ENCODE results near the gene FAM83C.

Gene FAM83C

DNA sequence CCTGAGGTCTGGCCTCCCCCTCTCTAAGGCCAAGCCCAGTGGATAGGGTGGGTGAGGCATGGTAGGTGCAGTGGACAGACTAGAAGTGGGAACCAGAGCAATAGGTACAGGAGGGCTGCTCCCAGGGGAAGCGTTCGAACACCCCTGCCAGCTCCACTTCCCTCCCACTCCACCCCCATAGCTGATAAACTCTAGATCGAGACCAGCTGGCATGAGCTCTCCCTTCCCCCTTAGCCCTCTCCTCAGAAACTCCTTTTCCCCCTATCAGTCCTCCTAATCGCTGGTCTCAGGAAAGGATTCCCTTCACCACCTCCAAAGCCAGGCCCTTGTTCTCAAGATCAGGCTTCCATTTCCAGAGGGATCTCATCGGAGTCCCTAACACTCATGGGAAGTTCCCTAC lies 6.0 kb upstream of the FAM83C start:
- no peak for DNase-seq (ENCODE audit: low spot score)

DNA sequence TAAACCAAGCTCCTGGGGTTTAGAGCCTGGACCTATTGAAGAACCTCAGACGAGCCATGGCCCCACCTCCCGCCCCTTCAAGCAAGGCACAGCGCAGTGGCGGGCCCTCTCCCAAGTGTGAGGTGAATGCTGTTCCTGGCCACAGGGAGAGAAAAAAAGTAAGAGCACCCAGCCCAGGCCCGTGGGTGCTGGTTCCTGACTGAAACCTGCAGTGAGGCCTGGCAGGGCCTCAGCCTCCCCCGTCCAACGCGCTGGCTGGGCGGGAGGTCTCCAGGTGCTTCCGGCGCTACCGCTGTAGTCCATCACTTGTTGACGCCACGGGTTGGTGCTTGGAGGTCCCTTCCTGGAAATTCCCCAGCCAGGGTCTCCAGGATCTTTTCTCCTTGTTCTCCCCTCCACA lies 5.5 kb upstream of the FAM83C start:
- no peak for DNase-seq (ENCODE audit: low spot score)

DNA sequence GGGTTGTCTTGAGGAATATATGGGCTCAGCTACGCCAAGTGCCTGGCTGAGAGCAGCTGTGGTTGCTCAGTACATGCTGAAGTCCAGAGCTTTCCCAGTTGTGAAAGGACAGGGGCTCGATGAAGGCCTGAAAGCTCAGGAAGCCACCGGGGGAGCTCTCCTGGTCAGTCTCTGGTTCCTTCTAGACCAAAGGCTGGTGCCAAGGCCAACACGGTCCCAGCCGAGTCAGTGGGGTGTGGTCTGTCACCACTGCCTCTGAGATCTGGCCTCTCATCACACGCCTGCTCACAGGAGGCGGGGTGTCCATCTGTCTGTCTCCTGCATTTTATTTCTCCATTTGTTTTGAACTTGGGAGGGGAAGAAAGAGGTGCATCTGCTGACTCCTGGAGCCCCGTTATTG lies 4.9 kb upstream of the FAM83C start:
- no peak for DNase-seq (ENCODE audit: low spot score)

DNA sequence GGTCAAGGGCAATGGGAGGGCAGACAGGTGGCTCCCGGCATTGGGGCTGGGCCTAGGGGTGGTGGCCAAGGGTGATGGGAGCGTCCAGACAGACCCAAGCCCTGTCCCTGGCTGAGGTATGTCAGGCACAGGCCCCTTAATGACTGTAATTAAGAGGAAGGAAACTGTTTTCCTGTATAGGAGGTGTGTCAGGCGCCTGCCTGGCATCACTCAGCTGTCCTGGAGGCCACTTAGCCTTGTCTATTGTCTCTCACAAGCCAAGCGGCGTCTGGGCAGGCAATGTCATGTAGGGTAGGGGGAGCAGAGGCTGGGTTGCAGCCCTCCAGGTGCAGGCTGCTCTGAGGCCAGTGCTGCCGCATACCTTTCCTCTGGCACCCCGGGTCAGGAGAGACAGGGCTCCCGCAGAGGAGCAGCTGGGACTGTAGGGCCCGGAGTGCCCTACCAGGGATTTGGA lies 3.9 kb upstream of the FAM83C start:
- DNase-seq (ENCODE audit: low spot score), result no peak

DNA sequence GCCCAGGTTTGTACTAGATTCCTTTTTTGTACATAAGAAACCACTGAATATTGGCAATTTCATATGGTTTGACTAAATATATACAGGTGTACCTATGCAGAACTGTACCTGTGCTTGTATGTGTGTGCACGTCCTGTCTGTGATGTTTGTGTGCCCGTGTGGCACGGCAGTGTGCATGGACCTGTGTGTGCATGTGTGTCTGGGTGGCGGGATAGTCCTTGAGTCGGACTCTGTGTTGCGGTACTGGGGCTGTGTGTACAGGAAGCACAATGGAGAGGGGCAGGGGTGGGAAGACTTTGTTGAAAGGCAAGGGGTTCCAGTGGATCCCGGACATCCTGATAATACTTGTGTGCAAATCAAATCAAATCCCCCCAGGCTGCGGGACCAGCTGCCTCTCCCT lies 3.4 kb upstream of the FAM83C start:
- no peak for DNase-seq (ENCODE audit: low spot score)

DNA sequence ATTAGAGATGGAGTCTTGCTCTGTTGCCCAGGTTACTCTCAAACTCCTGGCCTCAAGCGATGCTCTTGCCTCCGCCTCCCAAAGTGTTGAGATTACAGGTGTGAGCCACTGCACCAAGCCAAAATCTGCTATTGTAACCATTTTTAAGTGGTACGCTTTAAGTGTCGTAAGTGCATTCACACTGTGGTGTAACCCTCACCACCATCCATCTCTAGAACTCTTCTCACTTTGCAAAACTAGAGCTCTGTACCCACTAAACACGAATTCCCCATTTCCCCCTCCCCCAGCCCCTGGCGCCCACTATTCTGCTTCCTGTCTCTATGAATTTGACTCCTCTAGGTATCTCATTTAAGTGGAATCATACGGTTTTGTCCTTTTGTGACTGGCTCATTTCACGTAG lies 2.8 kb upstream of the FAM83C start:
- DNase-seq (ENCODE audit: low spot score), result no peak

DNA sequence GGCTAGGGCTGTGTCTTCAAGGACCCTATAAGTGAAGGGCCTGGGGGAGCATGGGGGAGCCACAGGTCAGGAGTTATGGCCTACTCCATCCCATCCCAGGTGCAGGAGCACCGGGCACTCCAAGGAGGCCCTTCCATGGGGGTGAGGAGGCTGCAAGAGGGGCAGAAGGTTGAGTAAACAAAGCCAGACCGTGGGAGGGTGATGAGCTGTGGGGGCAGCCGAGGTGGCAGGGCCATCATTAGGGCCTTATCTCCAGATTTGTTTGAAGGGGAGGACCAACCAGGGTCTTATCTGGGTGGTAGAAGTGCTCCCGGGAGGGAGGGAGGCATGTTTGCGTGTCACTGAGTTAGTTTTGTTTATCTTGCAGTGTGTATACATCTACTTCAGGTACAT lies 2.1 kb upstream of the FAM83C start:
- no peak for DNase-seq (ENCODE audit: low spot score)

DNA sequence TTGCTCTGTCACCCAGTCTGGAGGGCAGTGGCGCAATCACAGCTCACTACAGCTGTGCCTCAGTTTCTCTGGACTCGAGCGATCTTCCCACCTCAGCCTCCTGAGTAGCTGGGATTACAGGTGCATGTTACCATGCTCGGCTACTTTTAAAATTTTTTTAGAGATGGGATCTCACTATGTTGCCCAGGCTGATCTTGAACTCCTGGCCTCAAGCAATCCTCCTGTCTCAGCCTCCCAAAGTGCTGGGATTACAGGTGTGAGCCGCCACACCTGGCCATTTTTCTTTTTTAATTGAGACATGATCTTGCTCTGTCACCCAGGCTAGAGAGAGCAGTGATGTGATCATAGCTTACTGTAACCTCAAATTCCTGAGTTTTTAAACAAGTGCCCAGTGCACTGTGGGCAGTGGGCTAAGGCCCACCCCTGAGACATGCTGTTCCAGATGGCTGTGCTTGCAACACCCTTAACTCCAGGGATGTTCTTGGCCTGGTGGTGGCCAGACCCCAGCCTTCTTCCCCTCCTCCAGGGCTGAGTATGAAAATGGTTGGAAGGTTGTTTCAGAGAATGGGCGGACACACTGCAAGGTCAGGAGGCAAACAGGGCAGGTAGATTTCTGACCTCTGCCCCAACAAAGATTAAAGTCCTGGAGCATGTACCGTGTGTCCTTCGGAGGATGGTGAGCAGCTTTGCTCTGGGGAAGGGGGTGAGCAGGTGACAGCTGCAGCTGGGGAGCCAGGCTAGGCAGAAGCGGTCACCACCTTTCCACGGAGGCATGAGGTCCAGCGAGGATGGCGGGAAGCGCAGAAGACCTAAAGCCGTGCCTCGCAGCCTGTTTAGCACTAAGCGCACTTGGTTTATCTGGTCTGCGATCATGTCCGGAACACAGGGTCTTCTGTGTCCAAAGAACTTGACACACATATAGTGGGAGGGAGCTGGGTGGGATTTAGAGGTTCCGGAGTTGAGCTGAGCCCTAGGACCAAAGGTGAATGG lies 1.4 kb upstream of the FAM83C start:
- DNase-seq (ENCODE audit: low spot score), result no peak

DNA sequence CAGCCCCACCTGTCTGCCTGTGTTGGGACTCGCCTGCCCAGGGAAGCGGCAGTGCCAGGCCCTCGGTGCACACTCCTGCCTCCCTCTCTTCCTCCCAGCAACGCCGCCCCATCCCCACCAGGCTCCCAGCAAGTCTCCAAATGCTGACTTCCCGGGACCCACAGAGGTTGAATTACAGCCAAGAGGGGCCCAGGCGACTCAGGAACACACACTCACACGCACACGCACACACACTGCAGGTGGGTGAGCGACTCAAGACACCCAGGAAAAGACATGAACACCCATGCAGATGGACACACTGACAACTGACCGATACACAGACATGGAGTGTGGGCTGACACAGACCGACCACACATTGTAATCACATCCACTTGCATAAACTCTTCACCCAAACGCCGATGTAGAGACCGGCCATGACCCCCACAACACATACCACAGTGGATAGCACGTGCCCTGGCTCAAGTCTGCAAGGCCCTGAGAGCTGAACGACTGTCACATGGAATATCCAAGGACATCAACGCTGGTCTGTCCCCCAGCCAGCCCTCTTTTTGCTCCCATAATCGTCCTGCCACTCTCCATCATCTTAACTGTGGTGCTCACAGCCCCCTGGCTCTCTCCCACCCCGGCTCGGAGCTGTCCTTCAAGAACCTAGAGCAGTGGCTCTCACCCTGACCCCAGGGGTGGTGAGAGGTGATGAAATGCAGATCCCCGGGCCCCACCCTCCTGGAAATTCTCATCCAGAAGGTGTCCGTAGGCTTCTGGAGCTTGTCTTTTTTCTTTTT lies 470 bp upstream of the FAM83C start:
- DNase-seq (ENCODE audit: low spot score), result no peak

DNA sequence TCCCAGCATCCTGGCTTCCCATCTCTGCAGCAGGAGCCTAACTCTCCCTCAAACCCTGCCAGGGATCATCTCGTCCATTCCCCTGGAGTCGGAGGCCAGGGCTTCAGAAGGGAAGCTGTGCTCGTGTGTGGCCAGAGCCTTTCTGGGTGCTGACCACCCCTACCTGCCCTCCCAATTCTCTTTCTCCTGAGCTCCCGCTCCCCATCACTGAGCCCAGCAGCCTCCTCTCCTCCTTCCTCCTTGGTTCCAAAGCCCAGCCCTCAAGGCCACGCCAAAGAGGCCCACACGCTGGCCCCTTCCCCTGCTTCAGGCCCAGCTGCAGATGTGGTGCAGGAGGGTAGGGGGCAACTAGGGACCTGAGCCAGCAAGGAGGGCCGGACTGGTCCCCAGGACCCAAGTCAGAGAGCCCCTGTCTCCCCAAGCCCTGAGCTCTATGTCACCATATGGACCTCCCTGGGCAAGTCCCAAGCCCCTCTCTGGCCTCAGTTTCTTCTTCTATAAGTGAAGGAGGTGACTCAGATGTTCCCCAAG lies 1.3 kb downstream of the FAM83C start:
- DNase-seq (ENCODE audit: low spot score), result no peak

DNA sequence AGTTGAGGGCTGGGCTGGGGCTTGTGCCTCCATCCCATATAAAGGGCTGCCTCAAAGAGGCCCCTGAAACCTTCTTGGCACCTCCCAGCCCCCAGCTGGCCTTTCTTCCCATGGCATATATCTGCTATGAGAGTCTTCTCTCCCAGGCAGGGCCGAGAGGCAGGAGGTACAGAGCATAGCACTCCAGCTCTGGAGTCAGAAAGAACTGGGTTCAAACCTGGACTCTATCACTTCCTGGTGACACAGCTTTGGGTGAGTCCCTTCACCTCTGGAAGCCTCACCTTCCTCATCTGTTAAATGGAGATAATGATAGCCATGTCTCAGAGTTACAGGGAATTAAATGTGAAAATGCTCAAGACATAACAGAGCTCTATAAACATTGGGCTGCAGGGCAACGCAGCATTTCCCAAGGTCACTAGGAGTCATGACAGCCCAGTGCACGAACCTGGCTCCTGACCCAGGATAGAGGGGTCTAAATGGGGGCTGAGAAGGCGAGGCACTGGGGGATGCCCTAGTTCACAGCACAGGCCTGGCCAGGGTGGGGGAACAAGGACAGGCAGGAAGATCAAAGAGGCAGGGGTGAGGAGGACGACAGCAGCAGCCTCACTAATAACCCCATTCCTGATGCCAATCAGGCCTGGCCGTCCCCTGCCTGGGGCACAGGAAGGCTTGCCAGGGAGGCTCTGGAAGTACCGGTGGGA lies 1.9 kb downstream of the FAM83C start:
- DNase-seq (ENCODE audit: low spot score), result no peak

DNA sequence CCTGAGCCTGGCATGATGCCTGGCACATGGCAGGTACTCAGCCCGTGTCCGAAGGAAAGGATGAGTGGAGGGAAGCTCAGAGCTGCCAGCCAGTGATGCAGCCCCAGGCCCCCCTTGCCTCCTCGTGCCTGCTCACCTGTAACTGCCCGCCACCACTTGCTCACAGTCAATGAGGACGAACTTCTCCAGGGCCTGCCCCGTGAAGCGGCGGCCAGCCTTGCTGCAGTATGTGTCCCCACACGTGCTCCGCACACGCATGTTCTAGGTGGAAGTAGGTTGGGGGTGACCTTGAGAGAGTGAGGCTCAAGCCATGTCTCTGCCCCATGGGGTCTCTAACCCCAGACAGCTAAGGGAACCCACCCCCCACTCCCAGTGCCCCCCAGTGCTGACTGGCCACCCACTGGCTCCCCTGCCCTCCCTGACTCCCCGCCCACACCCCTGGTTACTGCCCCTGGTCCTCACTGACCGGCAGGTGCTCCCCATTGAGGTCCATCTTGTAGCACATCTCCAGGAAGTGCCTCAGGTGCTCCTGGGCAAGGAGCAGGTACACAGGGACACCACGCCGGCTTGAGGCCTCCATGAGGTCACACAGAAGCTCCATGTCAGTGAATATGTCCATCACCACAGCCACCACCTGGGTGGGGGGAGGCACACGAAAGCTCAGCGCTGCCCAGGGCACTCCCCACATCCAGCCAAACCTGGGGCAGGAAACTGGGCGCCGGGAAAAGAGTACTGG lies 3.7 kb downstream of the FAM83C start:
- DNase-seq (ENCODE audit: low spot score), result no peak

DNA sequence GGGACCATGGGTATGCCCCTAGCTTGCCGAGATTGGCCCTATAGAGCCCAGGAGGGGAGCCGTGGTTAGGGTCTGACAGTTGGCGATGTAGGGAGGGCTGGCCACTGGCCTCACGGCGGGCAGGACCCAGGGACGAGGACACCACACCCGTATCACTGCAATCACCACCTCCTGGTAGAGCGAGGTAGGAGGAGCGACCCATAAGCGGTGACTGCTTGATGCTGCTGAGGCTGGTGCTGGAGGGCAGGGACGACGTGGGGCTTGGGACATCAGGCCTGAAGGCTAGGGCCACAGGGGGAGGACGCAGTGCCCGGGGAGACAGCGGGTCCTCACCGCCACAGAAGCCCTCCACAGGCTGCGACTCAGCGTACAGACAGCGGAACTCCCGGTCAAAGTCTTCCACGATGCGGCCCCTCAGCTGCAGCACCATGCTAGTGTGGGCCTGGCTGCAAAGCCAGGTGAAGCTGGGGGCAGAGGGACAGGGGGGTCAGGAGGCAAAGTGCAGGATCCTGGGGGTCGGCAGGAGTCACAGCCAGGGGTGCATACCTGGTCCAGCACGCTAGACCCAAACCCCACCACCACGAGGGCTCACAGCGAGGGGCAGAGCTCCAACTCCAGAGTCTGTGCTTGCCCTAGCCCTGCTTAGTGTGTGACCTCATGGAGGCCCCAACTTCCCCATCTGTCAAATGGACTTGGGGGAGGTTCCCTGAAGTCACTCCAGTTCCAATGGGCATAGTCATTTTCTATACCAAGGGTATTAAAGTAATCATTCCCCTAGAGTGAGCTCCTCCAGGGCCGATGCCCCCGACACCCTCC lies 4.5 kb downstream of the FAM83C start:
- no peak for DNase-seq (ENCODE audit: low spot score)

DNA sequence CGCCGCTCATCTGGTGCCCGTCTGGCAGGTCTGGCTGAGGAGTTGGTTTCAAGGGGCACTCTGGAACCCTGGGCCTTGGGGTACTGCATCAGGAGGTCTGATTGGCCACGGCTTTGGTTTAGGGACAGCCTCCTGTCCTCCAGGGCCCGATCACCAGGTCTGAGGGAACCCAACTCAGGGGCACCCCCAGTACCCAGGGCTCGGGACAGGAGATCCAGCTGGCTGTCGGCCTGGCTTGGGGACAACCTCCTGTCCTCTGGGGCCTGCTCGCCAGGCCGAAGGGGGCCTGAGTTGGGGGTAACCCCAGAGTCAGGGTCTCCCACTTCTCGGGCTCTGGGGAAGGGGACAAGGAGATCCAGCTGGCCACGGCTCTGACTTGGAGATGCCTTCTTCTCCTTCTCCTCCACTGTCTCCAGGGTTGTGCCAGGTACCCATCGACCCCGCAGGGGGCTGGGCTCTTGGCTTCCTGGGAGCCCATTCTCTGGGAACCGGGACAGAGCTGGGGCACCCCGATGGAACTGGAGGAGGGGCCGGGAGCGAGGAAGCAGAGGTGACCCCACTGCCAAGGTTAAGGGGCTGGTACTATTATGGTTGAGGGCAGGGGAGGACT lies 5.2 kb downstream of the FAM83C start:
- DNase-seq (ENCODE audit: low spot score), result no peak

DNA sequence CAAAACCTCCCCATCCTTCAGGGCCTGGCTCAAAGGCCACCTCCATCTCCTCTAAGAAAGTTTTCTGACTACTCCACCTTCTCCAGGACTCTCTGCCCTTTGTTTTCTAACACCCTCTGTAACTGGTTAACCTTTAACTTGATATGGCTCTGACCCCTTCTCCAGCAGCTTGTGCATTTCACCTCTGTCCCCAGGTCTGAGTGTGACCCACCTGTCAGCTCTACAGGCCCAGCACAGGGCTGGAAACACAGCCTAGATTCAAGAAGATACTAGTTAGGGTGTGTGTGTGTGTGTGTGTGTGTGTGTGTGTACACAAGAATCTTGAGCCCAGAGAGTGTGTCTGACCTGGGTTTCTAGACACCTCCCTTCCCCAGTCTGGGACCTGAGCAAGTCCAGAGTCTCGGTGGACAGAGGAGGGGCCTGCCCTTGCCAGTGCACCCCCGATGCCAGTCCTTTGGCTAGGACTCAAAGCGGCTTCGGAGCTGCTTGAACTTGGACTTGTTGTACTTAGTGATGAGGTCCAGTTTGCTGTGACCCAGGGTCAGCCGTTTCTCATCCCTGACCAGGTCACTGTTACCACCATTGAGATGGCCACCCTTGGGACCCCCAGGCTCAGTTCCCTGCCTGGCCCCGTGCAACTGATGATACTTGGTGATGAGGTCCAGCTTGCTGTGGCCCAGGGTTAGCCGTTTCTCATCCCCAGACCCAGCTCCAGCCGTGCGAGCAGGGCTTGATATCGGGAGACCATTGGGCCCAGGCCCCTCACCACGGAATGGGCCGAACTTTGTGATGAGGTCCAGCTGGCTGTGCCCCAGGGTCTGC lies 5.9 kb downstream of the FAM83C start:
- DNase-seq (ENCODE audit: low spot score), result no peak

DNA sequence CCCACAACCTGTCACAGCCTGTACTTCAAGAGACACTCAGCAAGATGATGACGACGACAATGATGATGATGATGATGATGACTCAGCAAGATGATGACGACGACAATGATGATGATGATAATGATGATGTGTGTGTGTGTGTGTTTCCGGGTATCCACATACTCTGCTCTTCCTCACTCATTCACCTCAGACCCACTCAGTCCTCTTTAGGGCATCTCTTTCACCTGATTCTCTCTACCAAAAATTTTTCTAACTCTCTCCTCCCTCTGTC lies 6.5 kb downstream of the FAM83C start:
- DNase-seq (ENCODE audit: low spot score), result no peak

DNA sequence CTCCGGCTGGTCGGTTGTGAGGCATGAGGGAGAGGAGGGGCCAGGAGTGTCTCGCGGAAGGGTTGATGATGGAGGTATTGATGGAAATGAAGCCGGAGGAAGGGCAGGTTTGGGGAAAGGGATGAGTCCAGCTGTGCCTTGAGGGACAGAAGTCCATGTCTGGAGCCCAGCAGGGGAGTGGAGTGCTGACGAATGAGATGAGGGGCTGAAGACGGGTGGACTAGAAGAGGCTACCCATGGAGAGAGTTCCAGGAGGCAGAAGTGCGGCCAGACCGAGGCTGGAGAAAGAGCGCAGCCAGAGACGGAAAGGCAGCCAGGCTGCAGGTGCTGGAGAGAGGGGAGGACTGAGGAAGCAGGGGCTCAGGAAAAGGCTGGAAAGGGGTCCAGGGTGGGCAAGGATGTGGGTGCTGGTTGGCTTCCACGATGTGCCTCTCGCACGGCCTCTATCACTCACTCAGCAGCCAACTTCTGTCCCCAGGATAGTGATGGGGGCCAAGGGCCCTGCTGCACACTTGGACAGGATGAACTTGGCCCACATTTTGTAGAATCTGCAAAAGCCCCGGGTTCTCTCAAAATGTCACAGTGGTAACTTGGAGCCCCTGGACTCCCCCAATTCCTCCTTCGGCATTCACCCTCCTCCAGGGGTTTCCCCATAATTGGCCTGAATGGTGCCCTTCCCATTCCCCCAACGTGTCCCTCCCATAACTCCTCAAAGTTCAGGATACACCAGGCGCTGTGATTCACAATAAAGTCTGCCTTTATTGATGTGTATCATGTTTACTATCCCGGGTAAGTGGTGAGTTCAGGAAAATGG lies 7.0 kb downstream of the FAM83C start:
- no peak for DNase-seq (ENCODE audit: low spot score)

DNA sequence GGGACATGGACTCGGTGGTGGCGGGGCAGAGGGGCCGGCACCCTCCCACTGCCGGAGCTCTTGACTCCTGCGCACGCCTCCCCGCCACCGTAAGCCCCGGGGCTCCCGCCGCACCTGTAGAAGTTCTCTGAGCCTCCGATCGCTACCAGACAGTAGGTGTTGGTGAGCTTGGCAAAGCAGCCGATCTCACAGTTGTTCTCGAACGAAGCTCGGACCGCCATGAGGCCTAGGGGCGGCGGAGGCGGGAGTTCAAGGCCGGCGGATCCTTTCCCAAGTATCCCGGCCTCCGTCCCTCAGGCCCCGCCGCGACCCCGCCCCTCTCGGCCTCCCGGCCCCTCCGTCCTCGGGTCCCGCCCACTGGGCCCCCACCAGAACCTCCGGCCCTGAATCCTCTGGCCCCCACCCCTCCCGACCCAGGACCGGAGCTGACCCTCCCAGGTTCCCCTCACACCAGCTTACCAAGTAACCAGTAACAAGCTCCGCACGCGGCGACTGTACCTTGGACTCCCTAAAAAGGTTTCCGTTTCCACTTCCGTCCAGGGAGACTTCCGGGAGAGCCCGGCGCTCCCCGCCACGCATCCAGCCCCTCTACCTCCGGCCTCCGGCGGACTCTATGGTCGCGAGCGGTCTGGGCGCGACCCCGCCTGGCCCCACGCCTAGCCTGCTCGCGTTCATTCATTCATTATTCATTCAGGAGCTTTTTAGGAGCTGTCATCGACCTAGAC lies 7.8 kb downstream of the FAM83C start, which contains the start of gene EIF6:
EIF6 (minus strand) TSS at position 506 of the 725 bp plus-strand sequence; CDS start at position 221, 285 bp downstream.
- DNase-seq (ENCODE audit: low spot score), result peak; percentile 69

Measured in CD4-positive, alpha-beta T cell treated with Interleukin-6 at 100 ng/mL for 8 hours (primary cell).